Immature natural killer cell (primary cell): Measurements from ENCODE around the gene PTPRH. TPM values are rescaled to one million over a fixed set of nuclear protein-coding genes. Genes with fewer than 3 reads are reported as not detected.
"Not testable (repeated sequence)": the region's sequence is repeated elsewhere in the genome, so short reads cannot be mapped to it uniquely, and the experiment has no call there.

Experiments
- DNase-seq, 3 donors: peaks; one replicate each; pipeline ENCODE4 v3.0.0; 2022; ENCODE audit warnings: mixed read lengths in 1 of 3
- H3K27ac Mint-ChIP-seq, 6 donors: one replicate each; pipeline ENCODE4 v1.8.0; 2020; ENCODE audit warnings: mixed read lengths in 6 of 6, mild to moderate bottlenecking in 5 of 6, inconsistent platforms in 4 of 6, moderate library complexity in 3 of 6
- H3K27me3 Mint-ChIP-seq, 3 donors: one replicate each; pipeline ENCODE4 v1.8.0; 2020 to 2021; ENCODE audit warnings: low read depth in 3 of 3, mild to moderate bottlenecking in 3 of 3, mixed read lengths in 3 of 3, moderate library complexity in 3 of 3, inconsistent platforms in 1 of 3
- H3K36me3 Mint-ChIP-seq, 3 donors: one replicate each; pipeline ENCODE4 v1.8.0; 2020; ENCODE audit warnings: mixed read lengths in 3 of 3, inconsistent platforms in 2 of 3, mild to moderate bottlenecking in 2 of 3
- H3K4me1 Mint-ChIP-seq, 2 donors: one replicate each; pipeline ENCODE4 v1.8.0; 2020; ENCODE audit warnings: inconsistent platforms in 2 of 2, mild to moderate bottlenecking in 2 of 2, mixed read lengths in 2 of 2, moderate library complexity in 1 of 2
- H3K4me3 Mint-ChIP-seq, 5 donors: one replicate each; pipeline ENCODE4 v1.8.0; 2020; ENCODE audit warnings: mild to moderate bottlenecking in 5 of 5, mixed read lengths in 5 of 5, inconsistent platforms in 3 of 5, moderate library complexity in 3 of 5
- H3K9me3 Mint-ChIP-seq, 6 donors: one replicate each; pipeline ENCODE4 v1.8.0; 2020; ENCODE audit warnings: mild to moderate bottlenecking in 6 of 6, mixed read lengths in 6 of 6, inconsistent platforms in 4 of 6, moderate library complexity in 3 of 6
- polyA plus RNA-seq, 3 donors: library from polyadenylated mRNA; unstranded; fragments of 300-500 nt; fragmentation: Illumina TruSeq; gene quantifications; one replicate each; pipeline ENCODE4 v1.2.3, GENCODE V29; 2021

PTPRH gene
- polyA plus RNA-seq, 3 donors from 2014 or later = not detected

DNA sequence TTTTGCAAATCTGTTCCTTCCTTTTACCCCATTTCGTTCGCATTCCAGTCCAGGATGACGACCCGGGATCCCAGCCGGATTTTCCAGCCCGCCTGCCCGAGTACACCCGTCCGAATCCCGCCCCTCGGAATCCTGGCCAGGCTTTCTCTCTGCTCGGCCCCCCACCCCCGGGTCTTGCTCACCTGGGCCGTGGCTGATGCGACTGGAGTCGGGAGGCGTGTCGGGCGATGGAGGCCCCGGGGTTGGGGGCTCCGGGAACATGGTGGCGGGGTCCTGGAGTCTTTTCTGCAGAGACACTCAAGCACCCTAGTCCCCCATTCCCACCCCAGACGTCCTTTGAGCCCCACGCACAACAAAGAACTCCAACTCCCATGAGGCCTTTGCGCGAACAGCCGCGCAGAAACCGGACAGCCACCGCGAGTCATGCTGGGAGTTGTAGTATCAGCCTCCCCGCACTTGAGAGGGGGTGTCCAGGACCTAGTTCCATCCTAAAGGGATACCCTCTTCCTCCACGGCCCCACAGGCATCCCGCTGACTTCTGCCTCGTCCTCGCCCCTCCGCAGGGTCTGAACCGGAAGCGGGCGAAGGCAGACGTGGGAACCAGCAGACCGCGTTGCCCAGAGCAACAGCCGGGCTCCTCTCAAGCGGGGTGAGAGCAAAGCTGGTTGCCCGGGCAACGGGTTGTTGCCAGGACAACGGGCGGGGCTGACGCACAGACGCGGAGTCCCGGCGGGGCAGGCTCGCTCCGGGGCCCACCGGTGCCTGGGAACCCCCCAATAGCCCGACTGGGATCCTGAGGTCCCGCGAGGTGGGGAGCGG, 30.3 kb downstream of the PTPRH start:
- no peaks in the 10 kb centered on the region for H3K36me3 Mint-ChIP-seq
- DNase-seq = peak; percentile 95 to 96 (median 96)
- peaks cover 0 to 6% (median 0%) of the 10 kb centered on the region in 6 donors for H3K9me3 Mint-ChIP-seq
- peaks cover 25 to 27% of the 10 kb centered on the region in 2 donors for H3K4me1 Mint-ChIP-seq
- peak overlapping the region; percentile 78 to 91 (median 83) for H3K4me3 Mint-ChIP-seq
- H3K27ac Mint-ChIP-seq = peak overlapping the region; percentile 62 to 96 (median 92)
- peaks cover 28 to 56% (median 31%) of the 10 kb centered on the region in 3 donors for H3K27me3 Mint-ChIP-seq

- Mint-ChIP-seq H3K27ac (peak overlapping the region in 2 of 6 donors; percentile 31 to 88), H3K4me3 (peak overlapping the region in 1 of 5 donors; percentile 4)
These were observed 33.2 kb downstream of the PTPRH start for GRCh38 chr19:55176076-55176475.

DNA sequence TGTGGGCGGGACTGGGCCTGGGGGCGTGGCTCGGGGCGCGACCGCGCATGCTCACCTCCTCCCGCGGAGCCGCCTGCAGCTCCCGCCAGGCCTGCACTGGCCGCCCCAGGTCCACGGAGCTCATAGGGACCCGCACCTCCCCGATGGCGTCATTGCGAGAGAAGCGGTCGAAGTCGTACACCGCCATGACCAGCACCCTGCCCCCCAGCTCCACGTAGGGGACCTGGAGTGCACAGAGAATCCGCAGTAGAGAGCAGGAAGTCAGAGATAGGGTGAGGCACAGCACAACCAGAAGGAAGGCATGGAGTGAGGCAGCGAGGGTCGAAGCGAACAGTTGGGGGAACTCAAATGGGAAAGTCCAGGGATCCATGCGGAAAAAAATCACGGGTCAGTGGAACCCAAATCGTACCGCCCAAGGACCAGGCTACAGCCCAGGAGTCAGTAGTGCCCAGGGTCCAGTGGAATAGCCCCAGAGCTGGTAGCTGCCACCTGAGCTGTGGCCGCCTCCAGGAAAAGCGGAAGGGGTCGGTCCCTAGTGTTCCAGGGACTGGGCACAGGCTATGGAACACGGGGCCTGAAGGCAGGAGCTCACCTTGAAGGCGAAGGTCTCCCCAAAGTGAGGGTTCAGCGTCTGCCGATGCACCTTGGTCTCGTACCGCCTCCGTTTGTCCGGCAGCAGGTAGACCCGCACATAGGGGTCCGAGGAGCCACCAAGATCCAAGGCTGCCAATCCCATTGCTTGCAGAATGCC, 34.0 kb downstream of the PTPRH start:
- Mint-ChIP-seq H3K36me3 (no peaks in the 10 kb centered on the region), H3K27ac (no peak overlapping the region), H3K4me1 (peaks cover 27 to 29% of the 10 kb centered on the region in 2 donors), H3K4me3 (peak overlapping the region in 2 of 5 donors; percentile 26 to 35), H3K27me3 (peaks cover 33 to 57% (median 38%) of the 10 kb centered on the region in 3 donors), H3K9me3 (peaks cover 0 to 5% (median 0%) of the 10 kb centered on the region in 6 donors)
- DNase-seq = no peak

More at GRCh38 chr19:55176076-55176475, 33.2 kb downstream of the PTPRH start:
- Mint-ChIP-seq H3K4me1 (peaks cover 27 to 33% of the 10 kb centered on the region in 2 donors), H3K36me3 (no peaks in the 10 kb centered on the region), H3K27me3 (peaks cover 37 to 57% (median 38%) of the 10 kb centered on the region in 3 donors), H3K9me3 (peaks cover 0 to 6% (median 0%) of the 10 kb centered on the region in 6 donors)
- DNase-seq = no peak

DNA sequence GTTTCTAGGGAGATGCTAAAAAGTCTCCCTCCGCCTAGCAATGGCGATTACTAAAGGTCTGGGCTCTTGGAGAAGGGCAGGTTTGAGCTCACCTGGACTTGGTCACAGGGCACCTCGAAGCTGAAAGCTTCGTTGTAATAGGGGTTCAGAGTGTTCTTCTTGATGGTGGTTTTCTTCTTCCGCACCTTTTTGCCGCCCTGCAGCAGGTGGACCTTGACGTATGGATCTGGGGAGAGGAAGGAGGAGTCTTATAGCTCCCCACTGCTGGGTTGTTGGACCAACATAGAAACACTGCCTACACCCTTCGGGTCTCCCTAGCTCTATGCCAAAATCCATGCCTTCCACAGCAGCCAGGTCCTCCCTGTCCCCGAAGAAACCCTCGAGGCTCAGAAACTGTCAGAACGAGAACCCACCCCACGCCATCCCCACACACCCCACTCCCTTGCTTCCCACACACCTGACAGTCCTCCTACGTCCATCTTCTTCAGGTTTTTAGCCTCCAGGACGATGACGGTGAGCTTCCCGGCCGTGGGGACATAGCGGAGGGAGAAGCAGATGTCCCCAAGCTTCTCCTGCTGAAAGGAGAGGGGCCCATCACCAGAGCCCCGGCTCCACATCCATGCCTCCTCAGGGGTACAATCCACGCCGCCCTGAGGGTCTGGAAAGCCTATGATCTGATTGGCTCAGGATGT, 34.7 kb downstream of the PTPRH start:
- Mint-ChIP-seq H3K36me3 (no peaks in the 10 kb centered on the region), H3K27ac (peak overlapping the region in 1 of 6 donors; percentile 53), H3K27me3 (peaks cover 28 to 52% (median 37%) of the 10 kb centered on the region in 3 donors), H3K4me1 (peaks cover 23 to 25% of the 10 kb centered on the region in 2 donors), H3K9me3 (peaks cover 0 to 4% (median 0%) of the 10 kb centered on the region in 6 donors), H3K4me3 (peak overlapping the region; percentile 73 to 78 (median 75))
- no peak for DNase-seq

DNA sequence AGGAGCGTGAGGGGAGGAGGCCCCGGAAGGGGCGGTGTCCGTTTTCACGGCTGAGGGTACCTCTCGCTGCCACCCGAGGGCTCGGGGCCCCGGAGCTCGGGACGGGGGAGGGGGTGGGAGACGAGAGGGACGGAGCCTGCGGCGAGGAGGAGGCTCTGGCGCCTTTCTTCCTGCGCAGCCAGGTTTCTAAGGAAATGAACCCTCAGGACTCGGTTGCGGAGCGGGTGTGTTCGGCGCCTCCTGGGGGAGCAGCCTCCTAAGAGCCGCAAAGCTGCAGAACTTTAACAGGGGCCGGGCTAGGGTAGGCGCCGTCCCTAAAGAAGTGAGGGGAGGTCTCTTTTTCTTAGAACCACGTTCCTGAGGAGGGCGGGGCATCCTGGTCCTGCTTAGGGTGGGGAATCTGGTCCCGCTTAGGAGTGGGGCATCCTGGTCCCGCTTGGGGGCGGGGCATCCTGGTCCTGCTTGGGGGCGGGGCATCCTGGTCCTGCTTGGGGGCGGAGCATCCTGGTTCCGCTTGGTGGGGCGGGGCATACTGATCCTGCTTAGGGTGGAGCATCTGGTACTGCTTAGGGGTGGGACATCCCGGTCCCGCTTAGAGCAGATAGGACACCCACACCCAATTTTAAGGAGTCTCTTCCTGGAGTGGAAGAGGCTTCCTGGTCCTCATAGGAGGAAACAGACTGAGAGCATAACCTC, 35.4 kb downstream of the PTPRH start:
- H3K4me1 Mint-ChIP-seq = peaks cover 16 to 19% of the 10 kb centered on the region in 2 donors
- peak overlapping the region; percentile 73 to 78 (median 75) for H3K4me3 Mint-ChIP-seq
- no peak overlapping the region for H3K27ac Mint-ChIP-seq
- peak in 2 of 3 donors; percentile 24 to 25 for DNase-seq
- H3K9me3 Mint-ChIP-seq = peaks cover 0 to 4% (median 0%) of the 10 kb centered on the region in 6 donors
- no peaks in the 10 kb centered on the region for H3K36me3 Mint-ChIP-seq
- peaks cover 23 to 51% (median 33%) of the 10 kb centered on the region in 3 donors for H3K27me3 Mint-ChIP-seq

GRCh38 chr19:55173186-55173713, 36.1 kb downstream of the PTPRH start:
- H3K36me3 Mint-ChIP-seq = no peaks in the 10 kb centered on the region
- H3K4me1 Mint-ChIP-seq = peaks cover 10 to 14% of the 10 kb centered on the region in 2 donors
- peak overlapping the region; percentile 69 to 75 (median 75) for H3K4me3 Mint-ChIP-seq
- peak overlapping the region in 1 of 6 donors; percentile 9 for H3K27ac Mint-ChIP-seq
- peaks cover 0 to 4% (median 0%) of the 10 kb centered on the region in 6 donors for H3K9me3 Mint-ChIP-seq
- no peak for DNase-seq
- H3K27me3 Mint-ChIP-seq = peaks cover 23 to 44% (median 33%) of the 10 kb centered on the region in 3 donors

GRCh38 chr19:55172741-55173140, 36.6 kb downstream of the PTPRH start:
- H3K36me3 Mint-ChIP-seq = no peaks in the 10 kb centered on the region
- H3K4me3 Mint-ChIP-seq = peak overlapping the region; percentile 60 to 75 (median 69)
- peaks cover 0 to 4% (median 0%) of the 10 kb centered on the region in 6 donors for H3K9me3 Mint-ChIP-seq
- peak overlapping the region in 1 of 6 donors; percentile 20 for H3K27ac Mint-ChIP-seq
- DNase-seq = no peak
- peaks cover 10 to 14% of the 10 kb centered on the region in 2 donors for H3K4me1 Mint-ChIP-seq
- H3K27me3 Mint-ChIP-seq = peaks cover 19 to 44% (median 32%) of the 10 kb centered on the region in 3 donors

DNA sequence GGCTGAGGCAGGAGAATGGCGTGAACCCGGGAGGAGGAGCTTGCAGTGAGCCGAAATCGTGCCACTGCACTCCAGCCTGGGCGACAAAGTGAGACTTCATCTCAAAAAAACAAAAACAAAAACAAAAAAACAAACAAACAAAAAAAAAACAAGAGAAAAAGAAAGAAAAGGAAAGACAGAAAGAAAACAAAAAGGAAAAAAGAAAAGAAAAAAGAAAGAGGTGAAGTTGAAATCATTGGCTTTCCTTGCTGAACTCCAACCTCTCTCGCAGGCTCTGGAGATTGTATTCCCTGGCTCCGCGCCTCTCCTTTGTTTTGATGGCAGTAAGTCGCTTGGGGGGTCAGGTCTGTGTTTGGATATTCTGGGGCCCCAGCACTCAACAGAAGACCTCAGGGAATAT, 37.0 kb downstream of the PTPRH start:
- H3K9me3 Mint-ChIP-seq, H3K36me3 Mint-ChIP-seq, DNase-seq: not testable (repeated sequence)
- Mint-ChIP-seq H3K4me3 (peak overlapping the region in 4 of 5 donors; percentile 60 to 75 (median 68)), H3K27me3 (peaks cover 20 to 47% (median 31%) of the 10 kb centered on the region in 3 donors), H3K27ac (peak overlapping the region in 1 of 6 donors; percentile 20), H3K4me1 (peaks cover 10 to 14% of the 10 kb centered on the region in 2 donors)

DNA sequence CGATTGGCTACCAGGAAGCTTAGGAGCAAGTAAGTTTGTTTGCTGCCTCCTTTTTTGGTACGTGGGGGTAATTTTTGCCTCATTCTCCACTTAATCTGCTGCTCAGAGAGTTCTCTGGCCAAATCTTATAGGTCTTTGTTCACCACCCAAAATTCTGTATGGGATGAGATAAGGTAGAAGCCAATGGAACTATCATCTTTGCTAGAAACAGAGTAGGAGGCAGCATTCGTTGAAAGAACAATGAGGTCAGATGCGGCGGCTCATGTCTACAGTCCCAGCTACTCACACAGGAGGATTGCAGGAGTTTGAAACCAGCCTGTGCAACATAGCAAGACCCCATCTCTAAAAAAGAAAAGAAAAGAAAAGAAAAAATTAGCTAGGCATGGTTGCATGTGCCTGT, 37.9 kb downstream of the PTPRH start:
- no peak for DNase-seq
- Mint-ChIP-seq H3K4me1 (peaks cover 19 to 21% of the 10 kb centered on the region in 2 donors), H3K9me3 (peaks cover 0 to 7% (median 0%) of the 10 kb centered on the region in 6 donors), H3K36me3 (no peaks in the 10 kb centered on the region), H3K4me3 (peak overlapping the region in 3 of 5 donors; percentile 37 to 55 (median 37)), H3K27me3 (peaks cover 25 to 47% (median 34%) of the 10 kb centered on the region in 3 donors), H3K27ac (no peak overlapping the region)

DNA sequence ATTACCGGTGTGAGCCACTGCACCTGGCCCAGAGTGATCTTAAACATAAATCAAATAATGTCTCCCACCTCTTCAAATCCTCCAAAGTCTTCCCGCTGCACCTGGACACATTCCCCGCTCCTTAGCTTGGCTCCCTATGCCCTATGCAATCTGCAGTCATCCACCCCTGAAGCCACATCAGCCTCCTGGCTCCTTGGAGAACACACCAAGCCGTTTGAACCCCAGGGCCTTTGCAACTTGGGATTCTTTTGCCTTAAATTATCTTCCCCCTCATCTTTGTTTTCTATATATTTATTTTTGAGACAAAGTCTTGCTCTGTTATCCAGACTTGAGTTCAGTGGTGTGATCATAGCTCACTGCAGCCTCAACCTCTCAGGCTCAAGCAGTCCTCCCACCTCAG, 40.2 kb downstream of the PTPRH start:
- peaks cover 0 to 7% (median 0%) of the 10 kb centered on the region in 6 donors for H3K9me3 Mint-ChIP-seq

DNA sequence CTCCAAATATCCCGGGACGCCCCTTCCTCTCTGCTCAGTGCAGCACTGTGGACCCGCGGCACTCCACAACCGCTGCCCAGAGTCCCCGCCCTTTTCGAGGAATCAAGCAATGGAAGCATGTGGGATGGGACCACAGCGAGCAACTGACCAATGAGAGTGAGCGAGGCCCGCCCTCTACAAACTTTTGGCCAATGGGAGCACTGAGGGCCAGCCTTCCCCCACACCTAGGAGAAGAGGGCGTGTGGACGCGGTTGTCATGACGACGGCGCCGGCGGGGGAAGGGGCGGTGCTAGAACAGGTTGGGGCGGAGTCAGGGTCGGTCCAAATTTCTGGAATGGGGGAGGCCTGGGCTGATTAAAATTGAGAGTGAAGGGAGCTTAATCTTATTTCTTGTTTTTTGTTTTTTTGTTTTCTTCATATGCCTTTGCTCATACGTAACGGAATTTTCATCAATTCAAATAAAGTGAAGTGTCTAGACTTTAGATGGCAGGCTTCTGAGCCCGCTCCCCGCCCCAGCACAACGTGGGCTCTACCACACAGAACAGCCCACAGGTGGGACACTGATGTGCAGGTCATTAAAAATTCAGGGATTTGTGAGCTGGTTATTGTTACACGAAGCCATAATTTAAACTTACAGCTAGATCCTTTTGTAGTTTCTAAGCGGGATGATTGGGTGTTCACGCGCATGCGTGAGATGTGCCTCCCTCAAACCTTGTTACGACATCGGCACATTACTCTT, 42.6 kb downstream of the PTPRH start, which contains the start of gene DNAAF3:
Gene DNAAF3, minus strand, starts transcription at position 84 of the 739 bp plus-strand sequence. CDS start 200 bp downstream, outside the sequence.
- Mint-ChIP-seq H3K27me3 (peaks cover 14 to 47% (median 25%) of the 10 kb centered on the region in 3 donors), H3K36me3 (no peaks in the 10 kb centered on the region), H3K4me3 (peak within 1 kb of the TSS; percentile 33 to 76 (median 57)), H3K27ac (peak within 1 kb of the TSS in 3 of 6 donors; percentile 21 to 45 (median 42)), H3K9me3 (peaks cover 0 to 7% (median 0%) of the 10 kb centered on the region in 6 donors), H3K4me1 (peaks cover 13 to 14% of the 10 kb centered on the region in 2 donors)
- peak; percentile 48 to 70 (median 60) for DNase-seq

More for the DNA sequence above, 40.2 kb downstream of the PTPRH start:
- no peak overlapping the region for H3K27ac Mint-ChIP-seq
- DNase-seq = no peak
- no peak overlapping the region for H3K4me3 Mint-ChIP-seq
- no peaks in the 10 kb centered on the region for H3K36me3 Mint-ChIP-seq
- H3K4me1 Mint-ChIP-seq = peaks cover 17 to 21% of the 10 kb centered on the region in 2 donors
- peaks cover 23 to 48% (median 33%) of the 10 kb centered on the region in 3 donors for H3K27me3 Mint-ChIP-seq
